Retinal pigment epithelial cell (primary cell): ENCODE measurements around the gene CCNF.

Experiments used
- DNase-seq: peaks from one replicate; pipeline ENCODE4 v3.0.0-alpha.2; 2010; ENCODE audit warnings: low read depth
- H3K4me3 ChIP-seq: 2 replicates; pipeline ENCODE4 v1.5.1; 2011; ENCODE audit warnings: mild to moderate bottlenecking, low read length, control low read depth, moderate library complexity
- CTCF ChIP-seq: conservative IDR thresholded peaks from 2 replicates; pipeline ENCODE4 v1.5.1; 2011; ENCODE audit warnings: low read depth, low read length, control low read depth, inconsistent platforms

CCNF gene

GRCh38 chr16:2388875-2389433 is 40.3 kb upstream of the CCNF start:
- H3K4me3 ChIP-seq, result no peak overlapping the region
- no peak for DNase-seq
- TF ChIP-seq CTCF, result no peak

- DNase-seq, result no peak
- no peak overlapping the region for H3K4me3 ChIP-seq
- no peak for TF ChIP-seq CTCF
Measured at GRCh38 chr16:2392025-2392424, 37.2 kb upstream of the CCNF start.

- no peak for TF ChIP-seq CTCF
- H3K4me3 ChIP-seq, result no peak overlapping the region
- no peak for DNase-seq
Measured at GRCh38 chr16:2398520-2398919, 30.7 kb upstream of the CCNF start.

GRCh38 chr16:2404099-2404498 is 25.1 kb upstream of the CCNF start:
- TF ChIP-seq CTCF, result no peak
- DNase-seq, result no peak

GRCh38 chr16:2415085-2415484 is 14.2 kb upstream of the CCNF start:
- DNase-seq, result no peak
- no peak overlapping the region for H3K4me3 ChIP-seq
- TF ChIP-seq CTCF, result no peak

More at GRCh38 chr16:2404099-2404498, 25.1 kb upstream of the CCNF start:
- no peak overlapping the region for H3K4me3 ChIP-seq

- no peak for TF ChIP-seq CTCF
- no peak for DNase-seq
- H3K4me3 ChIP-seq, result no peak overlapping the region
Measured at GRCh38 chr16:2420035-2420434, 9.2 kb upstream of the CCNF start.

- no peak for TF ChIP-seq CTCF
- DNase-seq, result no peak
- no peak overlapping the region for H3K4me3 ChIP-seq
Measured at GRCh38 chr16:2422123-2422867, 7.0 kb upstream of the CCNF start.
